IMR-90 (cell line): ENCODE results near the gene SIM2. TPM values are rescaled to one million over a fixed set of nuclear protein-coding genes. Genes with fewer than 3 reads are reported as not detected.

Experiments used
- ATAC-seq: fragments of 200-7000 bp; cut with Tn5 transposase; 2 replicates; pipeline ENCODE4 v1.9.1; 2020; ENCODE audit warnings: low read depth, mild to moderate bottlenecking, moderate library complexity
- BruUV-seq: library from RNA; stranded (reverse); fragments of 400-500 nt; replicated peaks from 2 replicates; lab custom pipeline; 2021; lab: Mats Ljungman, UMichigan
- CTCF ChIA-PET: fragments of 300-600 bp; formaldehyde crosslinking; extraction: SDS; loops from one replicate; lab custom pipeline; 2021; ENCODE audit warnings: antibody characterized with exemption; lab: Yijun Ruan, JAX
- POLR2A ChIA-PET: fragments of 300-600 bp; sonication (Branson Sonifier 250); formaldehyde crosslinking; loops from one replicate; lab custom pipeline; 2022; ENCODE audit warnings: antibody characterized with exemption; ENCODE audit not compliant: unreplicated experiment; lab: Charles Lee
- DNase-seq: peaks from one replicate; pipeline ENCODE4 v3.0.0; 2013
- H2AFZ ChIP-seq: replicated peaks from 2 replicates; pipeline ENCODE3; 2013; ENCODE audit warnings: low read length, mild to moderate bottlenecking; ENCODE audit not compliant: poor library complexity
- H2AK5ac ChIP-seq: 2 replicates; pipeline ENCODE4 v1.6.1; 2013; ENCODE audit warnings: low read depth, low read length, inconsistent platforms
- H2AK9ac ChIP-seq: replicated peaks from 2 replicates; pipeline ENCODE3; 2013; ENCODE audit warnings: mild to moderate bottlenecking, low read depth, low read length, moderate library complexity; ENCODE audit not compliant: poor library complexity
- H2BK120ac ChIP-seq: 2 replicates; pipeline ENCODE4 v1.6.1; 2013; ENCODE audit warnings: low read depth, low read length, inconsistent platforms
- H2BK15ac ChIP-seq: 3 replicates; pipeline ENCODE4 v1.6.1; 2013; ENCODE audit warnings: low read depth, low read length, inconsistent platforms
- H2BK20ac ChIP-seq: 2 replicates; pipeline ENCODE4 v1.6.1; 2013; ENCODE audit warnings: low read depth, mild to moderate bottlenecking, inconsistent platforms, low read length, moderate library complexity
- H2BK5ac ChIP-seq: 2 replicates; pipeline ENCODE4 v1.6.1; 2013; ENCODE audit warnings: mild to moderate bottlenecking, low read depth, low read length, inconsistent platforms; ENCODE audit not compliant: poor library complexity, severe bottlenecking
- H3K14ac ChIP-seq: replicated peaks from 2 replicates; pipeline ENCODE4 v1.6.1; 2013; ENCODE audit warnings: low read depth, low read length, inconsistent platforms
- H3K18ac ChIP-seq: 2 replicates; pipeline ENCODE4 v1.6.1; 2013; ENCODE audit warnings: low read depth, low read length, control low read depth
- H3K23ac ChIP-seq: 2 replicates; pipeline ENCODE4 v1.6.1; 2013; ENCODE audit warnings: low read depth, low read length, inconsistent platforms
- H3K27ac ChIP-seq: 2 replicates; pipeline ENCODE4 v1.5.1; 2013; ENCODE audit warnings: mild to moderate bottlenecking, control low read depth, low read length; ENCODE audit not compliant: insufficient read depth
- H3K27me3 ChIP-seq: 2 replicates; pipeline ENCODE4 v1.6.1; 2013; ENCODE audit warnings: low read length; ENCODE audit not compliant: control insufficient read depth, insufficient read depth
- H3K36me3 ChIP-seq: 2 replicates; pipeline ENCODE4 v1.6.1; 2013; ENCODE audit warnings: low read length, mixed read lengths; ENCODE audit not compliant: control insufficient read depth, insufficient read depth
- H3K4ac ChIP-seq: 2 replicates; pipeline ENCODE4 v1.6.1; 2013; ENCODE audit warnings: low read depth, low read length, inconsistent platforms
- H3K4me1 ChIP-seq: 2 replicates; pipeline ENCODE4 v1.6.1; 2013; ENCODE audit warnings: low read length, mixed read lengths; ENCODE audit not compliant: control insufficient read depth, insufficient read depth
- H3K4me2 ChIP-seq: 2 replicates; pipeline ENCODE4 v1.6.1; 2013; ENCODE audit warnings: low read depth, mild to moderate bottlenecking, control low read depth, low read length, moderate library complexity
- H3K4me3 ChIP-seq: 2 replicates; pipeline ENCODE4 v1.5.1; 2013; ENCODE audit warnings: low read depth, mild to moderate bottlenecking, control low read depth, low read length, moderate library complexity; ENCODE audit not compliant: insufficient read depth
- H3K56ac ChIP-seq: 2 replicates; pipeline ENCODE4 v1.6.1; 2013; ENCODE audit warnings: low read length, inconsistent platforms; ENCODE audit not compliant: insufficient read depth; ENCODE audit errors: extremely low read depth
- H3K79me1 ChIP-seq, 2 experiments: 2 replicates each; pipeline ENCODE4 v1.6.1; 2013; ENCODE audit warnings: low read length in 2 of 2, inconsistent platforms in 1 of 2, low read depth in 1 of 2
- H3K9ac ChIP-seq: 2 replicates; pipeline ENCODE4 v1.6.1; 2013; ENCODE audit warnings: low read depth, low read length, control low read depth
- H3K9me1 ChIP-seq: 2 replicates; pipeline ENCODE4 v1.6.1; 2013; ENCODE audit warnings: low read length, inconsistent platforms; ENCODE audit not compliant: insufficient read depth
- H3K9me3 ChIP-seq: 2 replicates; pipeline ENCODE4 v1.6.1; 2013; ENCODE audit warnings: low read length; ENCODE audit not compliant: control insufficient read depth, insufficient read depth
- H4K20me1 ChIP-seq: 2 replicates; pipeline ENCODE4 v1.6.1; 2013; ENCODE audit warnings: low read length, inconsistent platforms; ENCODE audit not compliant: insufficient read depth
- H4K5ac ChIP-seq: 2 replicates; pipeline ENCODE4 v1.6.1; 2013; ENCODE audit warnings: mild to moderate bottlenecking, low read depth, low read length, control low read depth
- H4K8ac ChIP-seq, 2 experiments: 2 replicates each; pipeline ENCODE4 v1.6.1; 2013; ENCODE audit warnings: low read depth in 2 of 2, low read length in 2 of 2, control low read depth in 1 of 2, inconsistent platforms in 1 of 2
- H4K91ac ChIP-seq: 2 replicates; pipeline ENCODE4 v1.6.1; 2013; ENCODE audit warnings: low read depth, low read length, inconsistent platforms; ENCODE audit not compliant: insufficient read depth
- BHLHE40 ChIP-seq: fragments of 150-350 bp; IDR thresholded peaks from 2 replicates; pipeline ENCODE4 v1.6.1; 2016; ENCODE audit warnings: mild to moderate bottlenecking, low read depth, low read length
- CEBPB ChIP-seq: IDR thresholded peaks from 2 replicates; pipeline ENCODE4 v1.6.1; 2012; ENCODE audit warnings: low read depth, low read length, improper control_type of control experiment
- CHD1 ChIP-seq: IDR thresholded peaks from 2 replicates; pipeline ENCODE4 v1.6.1; 2012; ENCODE audit warnings: low read depth, low read length, improper control_type of control experiment
- MAFK ChIP-seq: IDR thresholded peaks from 2 replicates; pipeline ENCODE4 v1.6.1; 2012; ENCODE audit warnings: low read depth, low read length, improper control_type of control experiment
- MAZ ChIP-seq: IDR thresholded peaks from 2 replicates; pipeline ENCODE4 v1.6.1; 2012; ENCODE audit warnings: low read depth, mild to moderate bottlenecking, low read length, improper control_type of control experiment, moderate library complexity, borderline replicate concordance
- MXI1 ChIP-seq: IDR thresholded peaks from 2 replicates; pipeline ENCODE4 v1.6.1; 2012; ENCODE audit warnings: low read depth, mild to moderate bottlenecking, low read length, moderate library complexity, borderline replicate concordance
- NFE2L2 ChIP-seq: fragments of 150-350 bp; IDR thresholded peaks from 2 replicates; pipeline ENCODE4 v1.6.1; 2016; ENCODE audit warnings: low read depth, mild to moderate bottlenecking, low read length
- POLR2A ChIP-seq: IDR thresholded peaks from 2 replicates; pipeline ENCODE4 v1.6.1; 2012; ENCODE audit warnings: mild to moderate bottlenecking, low read depth, low read length
- RAD21 ChIP-seq: IDR thresholded peaks from 2 replicates; pipeline ENCODE4 v1.6.1; 2012; ENCODE audit warnings: low read length, improper control_type of control experiment
- RCOR1 ChIP-seq: IDR thresholded peaks from 2 replicates; pipeline ENCODE4 v1.6.1; 2012; ENCODE audit warnings: mild to moderate bottlenecking, low read length, improper control_type of control experiment; ENCODE audit not compliant: insufficient replicate concordance
- RFX5 ChIP-seq: IDR thresholded peaks from 2 replicates; pipeline ENCODE4 v1.8.0; 2012; ENCODE audit warnings: low read depth, mild to moderate bottlenecking, low read length, moderate library complexity
- SMC3 ChIP-seq: fragments of 150-350 bp; IDR thresholded peaks from 2 replicates; pipeline ENCODE4 v1.6.1; 2016; ENCODE audit warnings: low read depth, mild to moderate bottlenecking, antibody characterized with exemption, low read length, moderate library complexity
- WGBS, 2 experiments: methylation state at CpG; one replicate each; pipeline versions ENCODE4 v1.1.5 to v1.1.7; 2013; ENCODE audit warnings: missing lambda C conversion rate in 2 of 2; ENCODE audit not compliant: insufficient read length in 1 of 2; ENCODE audit errors: extremely low coverage in 2 of 2; 5-methylcytosine and 5-hydroxymethylcytosine counted together
- dilution Hi-C: fragments of 300-500 bp; cut with HindIII; formaldehyde crosslinking; loops from one replicate; pipeline ENCODE4 v1.14.3; 2018; ENCODE audit warnings: low sequenced_read_pairs; ENCODE audit not compliant: unreplicated experiment
- in situ Hi-C: fragments of 300-500 bp; cut with MboI; formaldehyde crosslinking; loops from 3 replicates; pipeline ENCODE4 v1.14.3; 2019; ENCODE audit warnings: low sequenced_read_pairs, inconsistent platforms, mixed read lengths
- intact Hi-C: fragments of 100-400 bp; cut with micrococcal nuclease; formaldehyde crosslinking; loops from 2 replicates; pipeline ENCODE4 v1.10.0; 2022
- polyA plus RNA-seq, 3 experiments: library from polyadenylated mRNA; depleted of rRNA; stranded (reverse); fragments of >200 nt; gene quantifications; 2 replicates each; pipeline ENCODE4 v1.2.3, GENCODE V29; 2012; ENCODE audit warnings: low replicate concordance in 1 of 3
- total RNA-seq: library from RNA; depleted of rRNA; stranded (reverse); fragments of >200 nt; gene quantifications from 2 replicates; pipeline ENCODE4 v1.2.3, GENCODE V29; 2012
- TF ChIP-seq, protein P1 (sequence below): fragments of 150-350 bp; IDR thresholded peaks from 2 replicates; pipeline ENCODE4 v1.6.1; 2017; ENCODE audit warnings: mild to moderate bottlenecking, antibody characterized with exemption, low read length, low read depth
- TF ChIP-seq, protein P2 (sequence below): conservative IDR thresholded peaks from 2 replicates; pipeline ENCODE4 v1.5.1; 2012; ENCODE audit warnings: mild to moderate bottlenecking, low read depth, low read length, improper control_type of control experiment

Gene SIM2
- total and polyA plus RNA-seq, 2 of the 4 experiments (the other 2 are of a cell fraction): 2.2 to 7.5 TPM

DNA sequence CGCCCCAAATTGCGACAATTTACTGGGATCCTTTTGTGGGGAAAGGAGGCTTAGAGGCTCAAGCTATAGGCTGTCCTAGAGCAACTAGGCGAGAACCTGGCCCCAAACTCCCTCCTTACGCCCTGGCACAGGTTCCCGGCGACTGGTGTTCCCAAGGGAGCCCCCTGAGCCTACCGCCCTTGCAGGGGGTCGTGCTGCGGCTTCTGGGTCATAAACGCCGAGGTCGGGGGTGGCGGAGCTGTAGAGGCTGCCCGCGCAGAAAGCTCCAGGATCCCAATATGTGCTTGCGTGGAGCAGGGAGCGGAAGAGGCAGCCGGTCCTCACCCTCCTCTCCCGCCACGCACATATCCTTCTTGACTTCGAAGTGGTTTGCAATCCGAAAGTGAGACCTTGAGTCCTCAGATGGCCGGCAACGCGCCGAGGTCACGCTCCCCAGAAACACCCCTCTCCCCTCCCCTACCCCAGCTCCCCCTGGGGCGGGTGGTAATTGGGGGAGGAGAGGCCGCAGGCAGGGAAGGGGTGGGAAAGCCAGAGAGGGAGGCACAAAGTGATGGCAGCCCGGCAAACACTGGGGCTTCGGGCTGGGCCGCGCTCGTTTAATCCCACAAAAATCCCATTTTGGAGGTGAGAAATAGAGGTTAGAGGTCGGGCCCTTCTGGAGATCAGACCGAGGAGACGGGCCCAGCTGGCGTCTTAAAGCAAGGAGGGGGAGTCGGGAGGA, 6.2 kb downstream of the SIM2 start:
- Histone ChIP-seq H3K9ac (peak overlapping the region; percentile 27; the same call in 1 of the 2 replicates), H3K4me2 (peak overlapping the region; percentile 21; the same call in 1 of the 2 replicates), H3K27me3 (peaks cover 96% of the 10 kb centered on the region), H2AK9ac (peak overlapping the region; percentile 81), H2BK20ac (no peak overlapping the region), H3K79me1 (no peaks in the 10 kb centered on the region), H2AK5ac (no peak overlapping the region), H2BK5ac (peak overlapping the region; percentile 45), H3K4me1 (no peaks in the 10 kb centered on the region; the same call in 1 of the 2 replicates), H2BK15ac (no peak overlapping the region), H3K27ac (peak overlapping the region; percentile 19; the same call in 1 of the 2 replicates), H3K56ac (no peak overlapping the region), H4K20me1 (peaks cover 25% of the 10 kb centered on the region), H3K4ac (peak overlapping the region; percentile 39; the same call in 1 of the 2 replicates), H3K9me3 (no peaks in the 10 kb centered on the region; the same call in 1 of the 2 replicates), H3K14ac (peak overlapping the region; percentile 32), H3K36me3 (no peaks in the 10 kb centered on the region; the same call in 1 of the 2 replicates), H2BK120ac (peak overlapping the region; percentile 53; the same call in 1 of the 2 replicates), H3K9me1 (no peaks in the 10 kb centered on the region; the same call in 1 of the 2 replicates), H4K8ac (no peak overlapping the region; a peak in 1 of 4 replicates), H4K5ac (no peak overlapping the region), H3K23ac (peak overlapping the region; percentile 84; the same call in 1 of the 2 replicates), H2AFZ (peak overlapping the region; percentile 61), H3K18ac (no peak overlapping the region; the same call in 1 of the 2 replicates), H3K4me3 (peak overlapping the region; percentile 39), H4K91ac (no peak overlapping the region)
- ChIA-PET CTCF (interaction anchor here (0.6 kb wide), 1 partner anchor 11 kb away, joined by 3 read pairs; no protein-coding TSS in a partner anchor), POLR2A (no interaction called here)
- in situ Hi-C loops (no loop called here), intact Hi-C loops (loop anchor here (5.0 kb wide), 1 partner anchor 212 kb away; no protein-coding TSS in a partner anchor), dilution Hi-C loops (no loop called here)
- DNase-seq (peak; percentile 18), ATAC-seq (no peak)
- WGBS, 2 experiments: 31% methylated on average over 7 of the region's 39 CpGs; no CpG with 5 or more reads in 1 of the 2 experiments
- BruUV-seq: no TSS peak
- TF ChIP-seq MXI1: no peak
- TF ChIP-seq CEBPB: no peak
- TF ChIP-seq POLR2A: no peak
- no peak for TF ChIP-seq RFX5
- TF ChIP-seq, protein P1, sequence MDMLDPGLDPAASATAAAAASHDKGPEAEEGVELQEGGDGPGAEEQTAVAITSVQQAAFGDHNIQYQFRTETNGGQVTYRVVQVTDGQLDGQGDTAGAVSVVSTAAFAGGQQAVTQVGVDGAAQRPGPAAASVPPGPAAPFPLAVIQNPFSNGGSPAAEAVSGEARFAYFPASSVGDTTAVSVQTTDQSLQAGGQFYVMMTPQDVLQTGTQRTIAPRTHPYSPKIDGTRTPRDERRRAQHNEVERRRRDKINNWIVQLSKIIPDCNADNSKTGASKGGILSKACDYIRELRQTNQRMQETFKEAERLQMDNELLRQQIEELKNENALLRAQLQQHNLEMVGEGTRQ: no peak
- no peak for TF ChIP-seq BHLHE40
- no peak for TF ChIP-seq MAFK
- no peak for TF ChIP-seq RCOR1
- no peak for TF ChIP-seq MAZ
- TF ChIP-seq SMC3: no peak
- TF ChIP-seq CHD1: no peak
- TF ChIP-seq RAD21: no peak
- TF ChIP-seq NFE2L2: no peak
- TF ChIP-seq, protein P2, sequence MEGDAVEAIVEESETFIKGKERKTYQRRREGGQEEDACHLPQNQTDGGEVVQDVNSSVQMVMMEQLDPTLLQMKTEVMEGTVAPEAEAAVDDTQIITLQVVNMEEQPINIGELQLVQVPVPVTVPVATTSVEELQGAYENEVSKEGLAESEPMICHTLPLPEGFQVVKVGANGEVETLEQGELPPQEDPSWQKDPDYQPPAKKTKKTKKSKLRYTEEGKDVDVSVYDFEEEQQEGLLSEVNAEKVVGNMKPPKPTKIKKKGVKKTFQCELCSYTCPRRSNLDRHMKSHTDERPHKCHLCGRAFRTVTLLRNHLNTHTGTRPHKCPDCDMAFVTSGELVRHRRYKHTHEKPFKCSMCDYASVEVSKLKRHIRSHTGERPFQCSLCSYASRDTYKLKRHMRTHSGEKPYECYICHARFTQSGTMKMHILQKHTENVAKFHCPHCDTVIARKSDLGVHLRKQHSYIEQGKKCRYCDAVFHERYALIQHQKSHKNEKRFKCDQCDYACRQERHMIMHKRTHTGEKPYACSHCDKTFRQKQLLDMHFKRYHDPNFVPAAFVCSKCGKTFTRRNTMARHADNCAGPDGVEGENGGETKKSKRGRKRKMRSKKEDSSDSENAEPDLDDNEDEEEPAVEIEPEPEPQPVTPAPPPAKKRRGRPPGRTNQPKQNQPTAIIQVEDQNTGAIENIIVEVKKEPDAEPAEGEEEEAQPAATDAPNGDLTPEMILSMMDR: no peak
